Neural progenitor cell (in vitro differentiated cells): Measurements from ENCODE around the gene AQP1. TPM values are rescaled to one million over a fixed set of nuclear protein-coding genes. Genes with fewer than 3 reads are reported as not detected.
A peak's percentile ranks its signal among the peaks of the same experiment; 100 is the strongest.

Experiments
- DNase-seq: peaks from one replicate; pipeline ENCODE4 v3.0.0-alpha.2; 2016; ENCODE audit warnings: low spot score
- H2AFZ ChIP-seq: fragments of 200-600 bp; sonication (generic); replicated peaks from 2 replicates; pipeline ENCODE4 v1.6.1; 2016; ENCODE audit warnings: antibody characterized with exemption
- H3F3A ChIP-seq: fragments of 200-600 bp; sonication (generic); 2 replicates; pipeline ENCODE4 v1.6.1; 2016; ENCODE audit warnings: antibody characterized with exemption, low read depth
- H3K27ac ChIP-seq: fragments of 200-600 bp; sonication (generic); 2 replicates; pipeline ENCODE4 v1.5.1; 2016; ENCODE audit warnings: mild to moderate bottlenecking
- H3K27me3 ChIP-seq: fragments of 200-600 bp; sonication (generic); 2 replicates; pipeline ENCODE4 v1.6.1; 2016; ENCODE audit warnings: mild to moderate bottlenecking, moderate library complexity
- H3K36me3 ChIP-seq: fragments of 200-600 bp; sonication (generic); 2 replicates; pipeline ENCODE4 v1.5.1; 2016
- H3K4me1 ChIP-seq: fragments of 200-600 bp; sonication (generic); 2 replicates; pipeline ENCODE4 v1.6.1; 2016; ENCODE audit warnings: mixed run types
- H3K4me2 ChIP-seq: fragments of 200-600 bp; sonication (generic); 2 replicates; pipeline ENCODE4 v1.6.1; 2016
- H3K4me3 ChIP-seq: fragments of 200-600 bp; sonication (generic); 2 replicates; pipeline ENCODE4 v1.5.1; 2016
- H3K79me2 ChIP-seq: fragments of 200-600 bp; sonication (generic); 2 replicates; pipeline ENCODE4 v1.6.1; 2016; ENCODE audit warnings: low read depth
- H3K9ac ChIP-seq: fragments of 200-600 bp; sonication (generic); 2 replicates; pipeline ENCODE4 v1.6.1; 2016
- H3K9me3 ChIP-seq: fragments of 200-600 bp; sonication (generic); 2 replicates; pipeline ENCODE4 v1.5.1; 2016; ENCODE audit warnings: low read depth
- H4K20me1 ChIP-seq: fragments of 200-600 bp; sonication (generic); 2 replicates; pipeline ENCODE4 v1.6.1; 2016; ENCODE audit warnings: low read depth
- H3K27ac Mint-ChIP-seq: 3 replicates; pipeline ENCODE4 v1.8.0; 2021; ENCODE audit warnings: mixed read lengths
- H3K27me3 Mint-ChIP-seq: 2 replicates; pipeline ENCODE4 v1.8.0; 2022; ENCODE audit warnings: low read depth, mild to moderate bottlenecking, inconsistent platforms, moderate library complexity, mixed read lengths; ENCODE audit not compliant: insufficient read depth
- H3K36me3 Mint-ChIP-seq: 3 replicates; pipeline ENCODE4 v1.8.0; 2021; ENCODE audit warnings: mixed read lengths
- H3K4me1 Mint-ChIP-seq: 3 replicates; pipeline ENCODE4 v1.8.0; 2021; ENCODE audit warnings: mixed read lengths
- H3K4me3 Mint-ChIP-seq: 3 replicates; pipeline ENCODE4 v1.8.0; 2021; ENCODE audit warnings: mild to moderate bottlenecking, moderate library complexity, mixed read lengths
- H3K9me3 Mint-ChIP-seq: 3 replicates; pipeline ENCODE4 v1.8.0; 2020; ENCODE audit warnings: mixed read lengths
- CTCF ChIP-seq: fragments of 200-600 bp; sonication (generic); IDR thresholded peaks from 2 replicates; pipeline ENCODE4 v1.5.1; 2017; ENCODE audit warnings: antibody characterized with exemption, mild to moderate bottlenecking
- EZH2 ChIP-seq: fragments of 200-600 bp; sonication (generic); IDR thresholded peaks from 2 replicates; pipeline ENCODE4 v1.6.1; 2017; ENCODE audit warnings: antibody characterized with exemption, mild to moderate bottlenecking, moderate library complexity
- EZH2phosphoT487 ChIP-seq: fragments of 200-600 bp; sonication (generic); IDR thresholded peaks from 2 replicates; pipeline ENCODE4 v1.6.1; 2017; ENCODE audit warnings: antibody characterized with exemption
- total RNA-seq: library from RNA; depleted of rRNA; stranded (reverse); fragments of >200 nt; gene quantifications from 2 replicates; pipeline ENCODE4 v1.2.3, GENCODE V29; 2015; ENCODE audit warnings: low replicate concordance

AQP1 gene
- total RNA-seq, 1 donor from 2014 or later: not detected

- Mint-ChIP-seq H3K27ac (no peak overlapping the region), H3K9me3 (no peaks in the 10 kb centered on the region), H3K36me3 (no peaks in the 10 kb centered on the region), H3K4me1 (peaks cover 26% of the 10 kb centered on the region), H3K4me3 (no peak overlapping the region), H3K27me3 (peaks cover 4% of the 10 kb centered on the region)
- Histone ChIP-seq H3K9me3 (no peaks in the 10 kb centered on the region), H3K79me2 (no peaks in the 10 kb centered on the region), H4K20me1 (no peaks in the 10 kb centered on the region), H3F3A (no peaks in the 10 kb centered on the region), H3K36me3 (no peaks in the 10 kb centered on the region), H3K27me3 (no peaks in the 10 kb centered on the region), H2AFZ (no peak overlapping the region), H3K9ac (no peak overlapping the region), H3K27ac (no peak overlapping the region), H3K4me1 (peaks cover 24% of the 10 kb centered on the region), H3K4me3 (no peak overlapping the region), H3K4me2 (no peak overlapping the region)
- no peak for TF ChIP-seq EZH2phosphoT487
- no peak for TF ChIP-seq CTCF
- no peak for TF ChIP-seq EZH2
- no peak for DNase-seq
These were observed 2.2 kb upstream of the AQP1 start for GRCh38 chr7:30909431-30909830.

GRCh38 chr7:30910411-30911073 is 1.1 kb upstream of the AQP1 start:
- Histone ChIP-seq H3K36me3 (no peaks in the 10 kb centered on the region), H2AFZ (no peak overlapping the region), H3K79me2 (no peaks in the 10 kb centered on the region), H3K9ac (no peak overlapping the region), H3K4me1 (peaks cover 24% of the 10 kb centered on the region), H3K9me3 (no peaks in the 10 kb centered on the region), H3K4me3 (no peak overlapping the region), H3K4me2 (no peak overlapping the region), H4K20me1 (no peaks in the 10 kb centered on the region), H3K27me3 (no peaks in the 10 kb centered on the region), H3K27ac (no peak overlapping the region), H3F3A (no peaks in the 10 kb centered on the region)
- DNase-seq: no peak
- Mint-ChIP-seq H3K9me3 (no peaks in the 10 kb centered on the region), H3K27ac (peak overlapping the region; percentile 28), H3K4me3 (no peak overlapping the region), H3K27me3 (peaks cover 7% of the 10 kb centered on the region), H3K4me1 (peaks cover 28% of the 10 kb centered on the region), H3K36me3 (no peaks in the 10 kb centered on the region)
- TF ChIP-seq CTCF (no peak), EZH2phosphoT487 (no peak), EZH2 (no peak)

GRCh38 chr7:30911133-30911532 is 520 bp upstream of the AQP1 start:
- peaks cover 24% of the 10 kb centered on the region for H3K4me1 ChIP-seq
- H3K27me3 ChIP-seq: no peaks in the 10 kb centered on the region
- Mint-ChIP-seq H3K9me3 (no peaks in the 10 kb centered on the region), H3K4me1 (peaks cover 28% of the 10 kb centered on the region), H3K27me3 (peaks cover 7% of the 10 kb centered on the region), H3K36me3 (no peaks in the 10 kb centered on the region), H3K4me3 (no peak overlapping the region), H3K27ac (peak overlapping the region; percentile 28)
- TF ChIP-seq CTCF: no peak
- TF ChIP-seq EZH2: no peak
- no peak for TF ChIP-seq EZH2phosphoT487
- no peaks in the 10 kb centered on the region for H3K79me2 ChIP-seq
- H3K4me3 ChIP-seq: no peak overlapping the region
- H3K4me2 ChIP-seq: no peak overlapping the region
- no peaks in the 10 kb centered on the region for H3K9me3 ChIP-seq
- H3K27ac ChIP-seq: no peak overlapping the region
- no peaks in the 10 kb centered on the region for H3K36me3 ChIP-seq
- H3F3A ChIP-seq: no peaks in the 10 kb centered on the region
- H4K20me1 ChIP-seq: no peaks in the 10 kb centered on the region
- H3K9ac ChIP-seq: no peak overlapping the region
- H2AFZ ChIP-seq: no peak overlapping the region
- DNase-seq: no peak
